HepG2 (cell line): ENCODE measurements around the gene RB1. TPM values are rescaled to one million over a fixed set of nuclear protein-coding genes. Genes with fewer than 3 reads are reported as not detected.

ENCODE experiments used
- CCAR2 ChIP-seq: fragments of 200-400 bp; formaldehyde crosslinking; optimal IDR thresholded peaks from 2 replicates; pipeline ENCODE3; 2018; ENCODE audit warnings: low read depth, mild to moderate bottlenecking, low read length, moderate library complexity
- CEBPZ ChIP-seq: IDR thresholded peaks from 2 replicates; pipeline ENCODE4 v1.6.1; 2012; ENCODE audit warnings: low read length, improper control_type of control experiment
- FOSL2 ChIP-seq: sonication (generic); formaldehyde crosslinking; IDR thresholded peaks from 2 replicates; pipeline ENCODE4 v1.4.0; 2020; ENCODE audit warnings: missing genetic modification reagents
- HOMEZ ChIP-seq: IDR thresholded peaks from 2 replicates; pipeline ENCODE4 v1.6.1; 2016; ENCODE audit warnings: low read depth
- MTA3 ChIP-seq: sonication (generic); formaldehyde crosslinking; IDR thresholded peaks from 2 replicates; pipeline ENCODE4 v1.4.0; 2020; ENCODE audit warnings: missing genetic modification reagents
- NR3C1 ChIP-seq: sonication (generic); formaldehyde crosslinking; IDR thresholded peaks from 2 replicates; pipeline ENCODE4 v1.4.0; 2020; ENCODE audit warnings: missing genetic modification reagents
- ZBTB33 ChIP-seq: sonication (generic); formaldehyde crosslinking; IDR thresholded peaks from 2 replicates; pipeline ENCODE4 v1.4.0; 2020; ENCODE audit warnings: missing genetic modification reagents
- ZBTB43 ChIP-seq: sonication (generic); formaldehyde crosslinking; conservative IDR thresholded peaks from 2 replicates; pipeline ENCODE4 v1.4.0; 2020; ENCODE audit warnings: missing genetic modification reagents
- ZNF280D ChIP-seq: sonication (generic); formaldehyde crosslinking; IDR thresholded peaks from 2 replicates; pipeline ENCODE4 v1.5.1; 2020; ENCODE audit warnings: mild to moderate bottlenecking, missing genetic modification reagents
- ZNF781 ChIP-seq: sonication (generic); formaldehyde crosslinking; IDR thresholded peaks from 2 replicates; pipeline ENCODE4 v1.5.1; 2020; ENCODE audit warnings: borderline replicate concordance, mild to moderate bottlenecking, missing genetic modification reagents; ENCODE audit errors: not compliant biosample characterization
- polyA plus RNA-seq, 8 experiments: library from polyadenylated mRNA; depleted of rRNA in 3 of 8; stranded (reverse) in 7 of 8; unstranded in 1 of 8; fragments of >200 nt; fragmentation: Illumina TruSeq in 4 of 8; extraction: Trizol in 4 of 8; gene quantifications; 2 replicates each; pipeline versions ENCODE4 v1.2.1 to v1.2.3, GENCODE V29; 2011 to 2016; ENCODE audit warnings: low read depth in 4 of 8, missing spikeins in 1 of 8, mixed read lengths in 1 of 8; ENCODE audit not compliant: insufficient read depth in 1 of 8
- total RNA-seq, 5 experiments: library from RNA; depleted of rRNA; stranded (reverse); fragments of >200 nt; fragmentation: Illumina TruSeq; extraction: Trizol; gene quantifications; 2 replicates each; pipeline ENCODE4 v1.2.3, GENCODE V29; 2016; ENCODE audit warnings: low read depth in 1 of 5

Gene RB1
- total and polyA plus RNA-seq, 2 of the 13 experiments (the other 11 are each of a cell fraction or from before 2014, with no cell fraction given), result 15.6 to 23.7 TPM

- TF ChIP-seq ZBTB43 (CRISPR knock-in tag), result no peak
- TF ChIP-seq HOMEZ (CRISPR knock-in tag), result no peak
- TF ChIP-seq CCAR2, result no peak
- TF ChIP-seq MTA3, result no peak
- TF ChIP-seq CEBPZ, result no peak
- no peak for TF ChIP-seq ZNF280D
- no peak for TF ChIP-seq ZBTB33 (CRISPR knock-in tag)
- no peak for TF ChIP-seq NR3C1 (CRISPR knock-in tag)
- TF ChIP-seq FOSL2 (CRISPR knock-in tag), result no peak
- TF ChIP-seq ZNF781 (CRISPR knock-in tag), result no peak
These were observed 7.7 kb downstream of the RB1 start (continued) for GRCh38 chr13:48311223-48311622.
